IPS-11a (cell line): ENCODE data around the gene GPR3.
"Not testable (repeated sequence)": the region's sequence is repeated elsewhere in the genome, so short reads cannot be mapped to it uniquely, and the experiment has no call there.

Experiments
- H3K4me3 ChIP-seq: one replicate; pipeline ENCODE4 v1.5.1; 2013; ENCODE audit warnings: low read depth, low read length, control low read depth

The GPR3 gene

DNA sequence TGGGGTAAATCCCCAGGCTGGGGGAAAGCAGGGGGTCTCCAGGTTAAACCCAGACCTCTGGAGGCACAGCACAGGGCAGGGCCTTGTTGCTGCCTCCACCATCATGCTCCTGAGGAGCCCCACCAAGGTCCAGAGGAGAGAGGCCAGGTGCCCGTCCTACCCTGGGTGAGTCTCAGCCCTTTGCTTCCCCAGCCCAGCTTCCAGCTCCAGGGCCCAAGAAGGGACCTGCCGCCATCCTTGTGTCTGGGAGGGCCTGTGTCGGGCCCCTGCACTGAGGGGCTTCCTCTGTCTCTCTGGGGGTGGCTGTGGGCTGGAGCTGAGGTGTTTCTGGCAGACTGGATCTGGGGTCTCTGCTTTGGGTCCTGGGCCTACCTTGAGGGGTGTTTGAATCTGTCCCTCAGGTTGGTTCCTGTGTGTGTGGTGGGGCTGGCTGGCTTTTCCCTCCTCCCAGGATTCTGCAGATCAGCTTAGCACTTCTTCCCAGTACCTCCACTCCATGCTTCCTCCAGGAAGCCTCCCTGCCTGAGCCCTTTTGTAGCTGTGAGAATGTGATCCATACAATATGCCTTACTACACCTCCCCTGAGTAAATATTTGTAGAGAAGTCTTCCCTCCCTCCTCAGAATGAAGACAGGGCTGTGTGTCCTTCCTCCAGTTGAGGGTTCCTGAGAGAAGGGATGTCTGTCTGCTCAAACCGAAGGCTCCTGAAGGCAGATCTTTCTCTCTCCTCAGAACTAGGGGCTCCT, 6.2 kb downstream of the GPR3 start:
- no peak overlapping the region for H3K4me3 ChIP-seq

DNA sequence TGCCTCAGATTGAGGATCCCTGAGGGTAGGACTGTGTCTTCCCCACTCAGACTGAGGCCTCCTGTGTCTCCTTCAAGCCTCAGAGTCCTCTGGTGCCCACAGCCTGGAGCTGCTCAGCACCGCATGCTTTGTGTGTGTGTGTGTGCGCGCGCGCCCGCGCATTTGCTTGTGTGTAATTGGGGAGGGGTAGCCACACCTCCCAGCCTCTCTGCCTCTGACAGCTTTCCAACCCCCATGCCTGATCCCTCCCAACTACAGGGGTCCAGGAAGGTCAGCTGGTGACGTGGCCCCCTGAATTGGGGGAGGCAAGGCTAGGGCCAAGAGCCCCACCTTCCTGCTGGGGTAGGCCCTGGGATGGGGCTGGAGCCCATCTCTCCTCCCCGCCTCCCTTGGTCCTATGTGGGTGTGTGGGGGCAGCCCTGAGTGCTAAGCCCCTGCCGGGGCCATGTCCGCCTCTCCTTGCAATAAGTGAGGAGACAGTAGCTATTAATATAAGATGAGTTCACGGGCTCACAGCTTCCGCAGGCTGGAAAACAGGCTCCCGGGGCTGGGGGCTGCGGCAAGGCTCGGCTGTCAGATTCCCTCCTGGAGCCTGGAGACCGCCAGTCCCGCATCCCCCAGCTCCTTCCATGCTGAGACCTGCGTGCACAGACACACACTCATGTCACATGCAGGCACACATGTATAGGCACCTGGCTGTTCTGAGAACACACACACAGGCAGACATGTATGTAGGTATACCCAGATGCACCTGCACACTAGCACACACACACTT, 7.0 kb downstream of the GPR3 start:
- no peak overlapping the region for H3K4me3 ChIP-seq

DNA sequence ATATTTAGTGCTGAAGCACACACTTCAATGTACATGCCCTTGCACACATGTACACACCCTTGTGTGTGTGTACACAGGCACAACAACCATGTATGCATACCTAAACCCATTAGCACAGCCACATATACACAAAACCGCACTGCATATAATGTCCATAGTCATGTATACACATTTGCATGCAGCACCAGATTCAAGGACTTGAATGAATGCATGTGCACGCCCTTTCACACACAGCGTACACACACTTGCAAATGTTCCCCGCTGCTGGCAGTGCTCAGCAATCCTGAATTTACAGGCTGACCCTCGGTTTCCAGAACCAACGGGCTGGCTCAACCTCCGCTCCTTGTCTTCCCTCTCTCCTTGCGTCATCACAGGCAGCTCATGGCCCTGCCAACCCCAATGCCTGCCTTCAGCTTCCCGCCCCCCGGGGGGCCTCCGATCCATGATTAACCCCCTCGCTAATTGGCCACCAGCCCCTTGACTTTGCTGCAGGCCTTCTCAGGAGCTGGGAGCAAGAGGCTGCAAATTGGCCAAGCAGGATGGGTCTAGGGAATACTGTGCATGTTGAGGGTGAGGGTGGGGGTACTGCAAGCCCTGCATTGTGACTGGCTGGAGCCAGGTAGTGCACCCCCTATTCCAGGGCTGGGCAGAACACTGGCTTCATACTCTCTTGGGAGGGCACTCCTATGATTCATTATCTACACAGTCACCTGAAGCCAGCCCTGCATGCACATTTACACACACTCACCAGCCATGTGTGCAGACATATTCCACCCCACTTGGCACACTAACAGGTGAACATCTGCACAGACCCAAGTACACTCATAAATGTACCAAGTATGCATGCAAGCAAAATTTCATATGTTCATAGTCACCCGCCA, 7.9 kb downstream of the GPR3 start:
- no peak overlapping the region for H3K4me3 ChIP-seq

- no peak overlapping the region for H3K4me3 ChIP-seq
Observed at GRCh38 chr1:27400963-27401341, 8.5 kb downstream of the GPR3 start.

- H3K4me3 ChIP-seq, result no peak overlapping the region
Observed at GRCh38 chr1:27402349-27402754, 9.9 kb downstream of the GPR3 start.

- no peak overlapping the region for H3K4me3 ChIP-seq
Observed at GRCh38 chr1:27403065-27403726, 10.8 kb downstream of the GPR3 start.

DNA sequence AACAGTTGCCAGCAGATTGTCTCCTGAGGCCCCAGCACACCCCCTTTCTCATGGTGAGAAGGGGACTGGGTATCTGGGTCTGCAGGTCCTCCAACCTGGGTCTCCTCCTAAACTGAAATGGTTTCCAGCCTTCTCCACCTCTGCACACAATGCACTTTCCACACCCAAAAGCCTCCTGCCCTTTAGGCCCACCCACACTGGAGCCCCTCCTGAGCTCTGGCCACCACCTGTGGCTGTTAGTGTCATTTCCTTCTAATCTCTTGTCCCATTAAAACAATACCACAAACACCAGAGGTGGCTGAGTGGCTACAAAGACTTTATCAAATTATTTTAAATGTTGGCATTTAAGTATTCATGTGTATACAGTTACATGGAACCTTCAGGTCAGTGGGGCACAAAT, 11.5 kb downstream of the GPR3 start:
- no peak overlapping the region for H3K4me3 ChIP-seq

- no peak overlapping the region for H3K4me3 ChIP-seq
Observed at GRCh38 chr1:27405074-27405473, 12.7 kb downstream of the GPR3 start.

GRCh38 chr1:27405598-27406361, 13.4 kb downstream of the GPR3 start:
- not testable (repeated sequence) for H3K4me3 ChIP-seq

DNA sequence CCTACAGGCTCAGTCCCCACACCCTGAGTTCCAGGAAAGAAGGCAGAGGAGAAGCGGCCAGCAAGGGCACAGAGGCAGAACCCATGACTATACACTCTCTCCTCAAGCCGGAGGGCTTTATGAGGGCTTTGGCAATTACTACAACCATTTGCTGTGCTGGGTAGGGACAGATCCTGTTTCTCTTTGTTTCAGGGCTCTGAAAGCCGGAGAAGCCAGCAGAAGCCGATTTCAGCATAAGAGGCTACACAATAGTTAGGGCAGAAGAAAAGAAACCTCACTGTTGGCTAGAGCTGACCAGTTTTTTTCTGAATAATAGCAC, 13.9 kb downstream of the GPR3 start:
- no peak overlapping the region for H3K4me3 ChIP-seq

DNA sequence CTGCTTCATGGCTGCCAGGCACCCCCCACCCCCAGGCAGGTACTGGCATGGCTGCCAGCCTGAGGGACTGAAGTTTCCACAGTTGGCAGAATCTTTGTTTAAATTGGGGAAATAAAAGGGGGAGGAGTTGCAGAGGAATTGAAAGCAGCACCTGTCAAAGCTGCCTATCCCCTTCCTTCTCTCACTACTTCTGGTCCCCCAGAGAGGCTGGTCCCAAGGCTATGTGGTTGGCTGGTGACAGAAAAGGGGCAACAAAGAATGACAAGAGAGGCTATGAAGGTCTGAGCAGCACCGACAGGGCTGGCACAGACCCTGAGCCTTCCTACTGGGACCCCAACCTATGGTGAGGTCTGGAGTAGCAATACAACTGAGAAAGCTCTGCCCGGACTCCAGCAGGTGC, 14.4 kb downstream of the GPR3 start:
- H3K4me3 ChIP-seq, result not testable (repeated sequence)

GRCh38 chr1:27408151-27408550, 15.7 kb downstream of the GPR3 start:
- no peak overlapping the region for H3K4me3 ChIP-seq

- H3K4me3 ChIP-seq, result no peak overlapping the region
Observed at GRCh38 chr1:27409669-27410068, 17.2 kb downstream of the GPR3 start.

DNA sequence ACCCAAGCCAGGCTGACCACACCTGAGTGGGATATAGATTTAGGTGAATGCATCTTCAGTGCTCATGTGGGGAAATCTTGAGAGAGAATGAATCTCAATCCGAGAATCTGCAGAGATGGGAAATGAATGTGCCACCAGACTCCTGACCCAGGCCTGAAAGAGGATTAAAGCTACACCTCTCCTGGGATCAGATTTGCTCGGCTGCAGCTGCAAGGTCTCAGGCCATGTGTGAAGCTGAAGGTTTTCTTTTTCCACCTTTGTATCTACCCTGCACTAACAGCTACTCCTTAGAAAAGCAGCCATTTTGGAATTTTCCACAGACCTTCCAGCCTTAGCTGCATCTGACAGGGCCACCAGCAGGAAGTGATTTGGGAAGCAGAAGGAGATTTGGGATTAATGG, 18.3 kb downstream of the GPR3 start:
- no peak overlapping the region for H3K4me3 ChIP-seq

GRCh38 chr1:27412502-27412901, 20.1 kb downstream of the GPR3 start:
- no peak overlapping the region for H3K4me3 ChIP-seq

- no peak overlapping the region for H3K4me3 ChIP-seq
Observed at GRCh38 chr1:27413004-27413403, 20.6 kb downstream of the GPR3 start.

- no peak overlapping the region for H3K4me3 ChIP-seq
Observed at GRCh38 chr1:27414091-27414490, 21.7 kb downstream of the GPR3 start.

- no peak overlapping the region for H3K4me3 ChIP-seq
Observed at GRCh38 chr1:27416387-27417111, 24.1 kb downstream of the GPR3 start.

DNA sequence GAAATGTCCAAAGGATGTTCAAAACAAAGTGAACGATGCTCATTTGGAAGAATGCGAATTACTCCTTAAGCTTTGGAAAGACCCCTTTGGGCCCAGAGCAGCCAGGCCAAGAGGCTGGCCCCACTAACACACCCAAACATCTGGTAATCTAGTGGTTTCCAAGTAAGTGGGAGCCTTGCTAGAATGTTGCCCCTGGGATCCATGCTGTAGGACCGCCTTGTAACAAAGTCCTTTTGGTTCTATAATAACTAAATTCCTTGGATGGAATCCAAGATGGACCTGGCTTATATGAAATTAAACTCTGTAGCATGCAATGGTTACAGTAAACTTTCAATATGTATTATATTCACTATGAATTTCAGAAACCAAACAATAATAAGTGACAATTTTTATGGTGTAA, 25.3 kb downstream of the GPR3 start:
- H3K4me3 ChIP-seq, result no peak overlapping the region
